Liver (tissue), 9 donors: Measurements from ENCODE around the gene ADISSP. TPM values are rescaled to one million over a fixed set of nuclear protein-coding genes. Genes with fewer than 3 reads are reported as not detected.

Source experiments
- DNase-seq: peaks from one replicate; pipeline ENCODE4 v3.0.0-alpha.2; 2017; ENCODE audit warnings: low spot score
- H3K27ac ChIP-seq, 2 donors: one replicate each; pipeline ENCODE4 v1.7.0; 2013; ENCODE audit warnings: inconsistent platforms in 2 of 2, low read length in 2 of 2, control low read depth in 1 of 2, low read depth in 1 of 2, mild to moderate bottlenecking in 1 of 2
- H3K27me3 ChIP-seq, 4 donors: one replicate each; pipeline versions ENCODE4 v1.6.1 to v1.7.0; 2013; ENCODE audit warnings: low read length in 3 of 4, inconsistent platforms in 1 of 4, mild to moderate bottlenecking in 1 of 4, moderate library complexity in 1 of 4; ENCODE audit not compliant: control insufficient read depth in 4 of 4, insufficient read depth in 4 of 4
- H3K36me3 ChIP-seq, 4 donors: one replicate each; pipeline versions ENCODE4 v1.6.1 to v1.7.0; 2013; ENCODE audit warnings: low read length in 3 of 4, mild to moderate bottlenecking in 3 of 4, low read depth in 1 of 4, moderate library complexity in 1 of 4; ENCODE audit not compliant: control insufficient read depth in 4 of 4, insufficient read depth in 3 of 4
- H3K4me1 ChIP-seq, 4 donors: one replicate each; pipeline versions ENCODE4 v1.6.1 to v1.7.0; 2013; ENCODE audit warnings: low read length in 3 of 4, mild to moderate bottlenecking in 3 of 4, moderate library complexity in 1 of 4; ENCODE audit not compliant: control insufficient read depth in 4 of 4, insufficient read depth in 4 of 4
- H3K4me3 ChIP-seq, 3 donors: one replicate each; pipeline versions ENCODE4 v1.6.1 to v1.7.0; 2013; ENCODE audit warnings: low read length in 3 of 3, control low read depth in 1 of 3, low read depth in 1 of 3, mild to moderate bottlenecking in 1 of 3
- H3K9ac ChIP-seq, 2 donors: one replicate each; pipeline ENCODE4 v1.7.0; 2013; ENCODE audit warnings: low read length in 2 of 2, mild to moderate bottlenecking in 2 of 2, moderate library complexity in 2 of 2, control low read depth in 1 of 2, low read depth in 1 of 2
- H3K9me3 ChIP-seq, 4 donors: one replicate each; pipeline versions ENCODE4 v1.6.1 to v1.7.0; 2013; ENCODE audit warnings: low read length in 3 of 4; ENCODE audit not compliant: control insufficient read depth in 4 of 4
- CTCF ChIP-seq: fragments of 150-350 bp; IDR thresholded peaks from 2 replicates; pipeline ENCODE4 v1.5.1; 2017; ENCODE audit warnings: improper control_type of control experiment, low read depth, low read length; ENCODE audit not compliant: missing input control
- EGR1 ChIP-seq, 2 donors: IDR thresholded peaks; 2 replicates each; pipeline ENCODE4 v1.6.1; 2016 to 2018; ENCODE audit warnings: antibody characterized with exemption in 2 of 2, low read depth in 2 of 2
- FOXA1 ChIP-seq: IDR thresholded peaks from 2 replicates; pipeline ENCODE4 v1.6.1; 2016; ENCODE audit warnings: antibody characterized with exemption
- FOXA2 ChIP-seq: IDR thresholded peaks from 2 replicates; pipeline ENCODE4 v1.6.1; 2016; ENCODE audit warnings: antibody characterized with exemption
- GABPA ChIP-seq, 2 donors: IDR thresholded peaks in 1 of 2; conservative IDR thresholded peaks in 1 of 2; 2 replicates each; pipeline ENCODE4 v1.6.1; 2016; ENCODE audit warnings: antibody characterized with exemption in 2 of 2, mild to moderate bottlenecking in 1 of 2, moderate library complexity in 1 of 2
- HNF4A ChIP-seq, 2 donors: conservative IDR thresholded peaks; 2 replicates each; pipeline ENCODE4 v1.6.1; 2016; ENCODE audit warnings: antibody characterized with exemption in 2 of 2, mild to moderate bottlenecking in 2 of 2
- JUND ChIP-seq, 2 donors: IDR thresholded peaks; 2 replicates each; pipeline ENCODE4 v1.6.1; 2016; ENCODE audit warnings: antibody characterized with exemption in 2 of 2
- NR2F2 ChIP-seq: IDR thresholded peaks from 2 replicates; pipeline ENCODE4 v1.6.1; 2016; ENCODE audit warnings: antibody characterized with exemption
- RAD21 ChIP-seq, 2 donors: IDR thresholded peaks; 2 replicates each; pipeline ENCODE4 v1.6.1; 2016; ENCODE audit warnings: antibody characterized with exemption in 2 of 2, mild to moderate bottlenecking in 2 of 2
- REST ChIP-seq: IDR thresholded peaks from 2 replicates; pipeline ENCODE4 v1.6.1; 2016; ENCODE audit warnings: antibody characterized with exemption, mild to moderate bottlenecking
- RXRA ChIP-seq, 2 donors: IDR thresholded peaks; 2 replicates each; pipeline ENCODE4 v1.6.1; 2017 to 2018; ENCODE audit warnings: antibody characterized with exemption in 2 of 2, mild to moderate bottlenecking in 1 of 2
- SP1 ChIP-seq: IDR thresholded peaks from 2 replicates; pipeline ENCODE4 v1.6.1; 2018; ENCODE audit warnings: antibody characterized with exemption, mild to moderate bottlenecking
- YY1 ChIP-seq: IDR thresholded peaks from 2 replicates; pipeline ENCODE4 v1.6.1; 2016; ENCODE audit warnings: antibody characterized with exemption, mild to moderate bottlenecking
- WGBS: extraction: QIAGEN DNeasy Blood & Tissue Kit; methylation state at CpG from one replicate; pipeline ENCODE4 v1.1.7; 2013; 5-methylcytosine and 5-hydroxymethylcytosine counted together
- polyA plus RNA-seq, 2 donors: library from polyadenylated mRNA; stranded (reverse) in 1 of 2; unstranded in 1 of 2; fragments of 200-250 nt in 1 of 2; fragments of >200 nt in 1 of 2; fragmentation: Nextera tagmentation in 1 of 2; extraction: Ambion mirVana in 1 of 2; gene quantifications; one replicate each; pipeline versions ENCODE4 v1.2.1 to v1.2.3, GENCODE V29; 2013 to 2015
- total RNA-seq, 2 donors: library from RNA; depleted of rRNA; stranded (reverse); fragments of >200 nt; gene quantifications; one replicate each; pipeline ENCODE4 v1.2.3, GENCODE V29; 2014
- donor health status: healthy.
- donor health status: healthy.
- donor health status: healthy.
- donor health status: healthy.
- donor health status: healthy.

ADISSP gene
- total and polyA plus RNA-seq, 4 donors = 3.8 to 27.3 (median 10.4) TPM

GRCh38 chr20:3753098-3753497, 14.5 kb downstream of the ADISSP start:
- H3K4me1 ChIP-seq = peaks cover 1 to 25% (median 15%) of the 10 kb centered on the region in 4 donors
- H3K9me3 ChIP-seq = no peaks in the 10 kb centered on the region
- TF ChIP-seq SP1 = no peak
- no peak for TF ChIP-seq REST
- peak; percentile 77 to 82 for TF ChIP-seq RAD21 (IDR thresholded peaks at IDR 0.05)
- TF ChIP-seq CTCF = peak; percentile 53
- no peak for TF ChIP-seq HNF4A (conservative IDR thresholded peaks at IDR 0.05)
- no peak overlapping the region for H3K4me3 ChIP-seq
- DNase-seq = peak; percentile 76
- 62% methylated on average over 4 of the region's 4 CpGs for WGBS
- peaks cover 0 to under 1% (median 0%) of the 10 kb centered on the region in 4 donors for H3K36me3 ChIP-seq
- H3K27me3 ChIP-seq = no peaks in the 10 kb centered on the region
- no peak overlapping the region for H3K9ac ChIP-seq
- H3K27ac ChIP-seq = no peak overlapping the region

GRCh38 chr20:3752386-3752759, 15.2 kb downstream of the ADISSP start:
- no peak overlapping the region for H3K27ac ChIP-seq
- H3K9me3 ChIP-seq = no peaks in the 10 kb centered on the region
- H3K4me1 ChIP-seq = peaks cover 1 to 25% (median 15%) of the 10 kb centered on the region in 4 donors
- TF ChIP-seq REST (no peak), HNF4A (conservative IDR thresholded peaks at IDR 0.05) (peak in 1 of 2 donors; percentile 6)
- no peaks in the 10 kb centered on the region for H3K27me3 ChIP-seq
- DNase-seq = no peak
- H3K9ac ChIP-seq = no peak overlapping the region
- peak overlapping the region; percentile 42 to 66 (median 43) for H3K4me3 ChIP-seq
- WGBS = 15% methylated on average over 13 of the region's 13 CpGs
- no peaks in the 10 kb centered on the region for H3K36me3 ChIP-seq

- Histone ChIP-seq H3K4me3 (peak overlapping the region; percentile 42 to 66 (median 43)), H3K36me3 (no peaks in the 10 kb centered on the region)
These were observed 15.7 kb downstream of the ADISSP start for GRCh38 chr20:3751675-3752385.

More at GRCh38 chr20:3751675-3752385, 15.7 kb downstream of the ADISSP start:
- peak; percentile 76 for DNase-seq
- TF ChIP-seq RAD21 (IDR thresholded peaks at IDR 0.05) (no peak), SP1 (no peak), RXRA (IDR thresholded peaks at IDR 0.05) (peak; percentile 33 to 42), REST (no peak), EGR1 (IDR thresholded peaks at IDR 0.05; ENCODE audit: low read depth in 2 of 2) (no peak), HNF4A (conservative IDR thresholded peaks at IDR 0.05) (peak in 1 of 2 donors; percentile 11), JUND (IDR thresholded peaks at IDR 0.05) (no peak), FOXA2 (no peak), NR2F2 (peak; percentile 12), GABPA (IDR thresholded peaks at IDR 0.05 in 1 of 2, conservative IDR thresholded peaks at IDR 0.05 in 1 of 2) (no peak), FOXA1 (no peak), YY1 (no peak)
- WGBS = 25% methylated on average over 95 of the region's 95 CpGs
- peaks cover 1 to 25% (median 15%) of the 10 kb centered on the region in 4 donors for H3K4me1 ChIP-seq
- no peak overlapping the region for H3K27ac ChIP-seq
- no peaks in the 10 kb centered on the region for H3K27me3 ChIP-seq
- no peaks in the 10 kb centered on the region for H3K9me3 ChIP-seq
- no peak overlapping the region for H3K9ac ChIP-seq
